NCI-H1417 (cell line): ENCODE data around the gene CCDC183.
A peak's percentile ranks its signal among the peaks of the same experiment; 100 is the strongest.

Source experiments
- DNase-seq, 3 experiments: peaks; one replicate each; lab custom pipeline; 2025; lab: John Stamatoyannopoulos, UW

The CCDC183 gene

GRCh38 chr9:136760834-136761544 is 35.1 kb upstream of the CCDC183 start:
- peak in 2 of 3 experiments; percentile 18 to 28 for DNase-seq

GRCh38 chr9:136761545-136761981 is 34.6 kb upstream of the CCDC183 start:
- DNase-seq, result no peak

- DNase-seq, result no peak
These were observed 33.9 kb upstream of the CCDC183 start for GRCh38 chr9:136762221-136762691.

GRCh38 chr9:136762915-136763648 is 33.1 kb upstream of the CCDC183 start:
- peak; percentile 44 to 80 (median 70) for DNase-seq

GRCh38 chr9:136763649-136764035 is 32.5 kb upstream of the CCDC183 start:
- DNase-seq, result no peak

- peak in 2 of 3 experiments; percentile 91 to 96 for DNase-seq
These were observed 31.7 kb upstream of the CCDC183 start, which contains the start of gene LCN15 for GRCh38 chr9:136764301-136764891. LCN15 (minus strand) TSS chr9:136764518; CDS start chr9:136764488, 30 bp downstream.

- peak in 1 of 3 experiments; percentile 44 for DNase-seq
These were observed 31.1 kb upstream of the CCDC183 start for GRCh38 chr9:136765041-136765440.

GRCh38 chr9:136765745-136766409 is 30.3 kb upstream of the CCDC183 start:
- DNase-seq, result peak in 1 of 3 experiments; percentile 49

GRCh38 chr9:136766410-136767120 is 29.6 kb upstream of the CCDC183 start:
- DNase-seq, result peak; percentile 56 to 94 (median 78)

- DNase-seq, result peak in 2 of 3 experiments; percentile 34 to 48
These were observed 26.4 kb upstream of the CCDC183 start for GRCh38 chr9:136769710-136770191.

GRCh38 chr9:136771907-136772415 is 24.2 kb upstream of the CCDC183 start:
- DNase-seq, result no peak

- no peak for DNase-seq
These were observed 22.6 kb upstream of the CCDC183 start for GRCh38 chr9:136773386-136774044.

GRCh38 chr9:136774416-136775045 is 21.6 kb upstream of the CCDC183 start:
- DNase-seq, result no peak

GRCh38 chr9:136775191-136775590 is 20.9 kb upstream of the CCDC183 start:
- DNase-seq, result no peak

GRCh38 chr9:136776947-136777346 is 19.2 kb upstream of the CCDC183 start:
- DNase-seq, result no peak

GRCh38 chr9:136777359-136777758 is 18.8 kb upstream of the CCDC183 start:
- no peak for DNase-seq

GRCh38 chr9:136779808-136780207 is 16.3 kb upstream of the CCDC183 start:
- DNase-seq, result no peak

GRCh38 chr9:136782452-136782851 is 13.7 kb upstream of the CCDC183 start:
- DNase-seq, result no peak

- peak in 2 of 3 experiments; percentile 62 to 87 for DNase-seq
These were observed 11.7 kb upstream of the CCDC183 start for GRCh38 chr9:136784249-136784996.
